KBM-7 (cell line): ENCODE measurements around the gene ZNF80.
"Not testable (repeated sequence)": the region's sequence is repeated elsewhere in the genome, so short reads cannot be mapped to it uniquely, and the experiment has no call there.

Experiments used
- DNase-seq: peaks from one replicate; pipeline ENCODE4 v3.0.0-alpha.2; 2015
- in situ Hi-C: fragments of 300-500 bp; cut with MboI; formaldehyde crosslinking; loops from 2 replicates; pipeline ENCODE4 v1.14.3; 2020; ENCODE audit warnings: low sequenced_read_pairs, low pct_unique_long_range_greater_than_20kb, mixed read lengths

The ZNF80 gene

DNA sequence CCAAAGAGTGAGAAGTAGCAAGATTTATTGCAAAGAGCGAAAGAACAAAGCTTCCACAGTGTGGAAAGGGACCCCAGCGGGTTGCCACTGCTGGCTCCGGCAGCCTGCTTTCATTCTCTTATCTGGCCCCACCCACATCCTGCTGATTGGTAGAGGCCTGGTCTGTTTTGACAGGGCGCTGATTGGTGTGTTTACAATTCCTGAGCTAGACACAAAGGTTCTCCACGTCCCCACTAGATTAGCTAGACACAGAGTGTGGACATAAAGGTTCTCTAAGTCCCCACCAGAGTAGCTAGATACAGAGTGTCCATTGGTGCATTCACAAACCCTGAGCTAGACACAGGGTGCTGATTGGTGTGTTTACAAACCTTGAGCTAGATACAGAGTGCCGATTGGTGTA, at the start of gene ZNF80:
ZNF80 (minus strand) TSS at position 101 of the 400 bp plus-strand sequence. CDS start 504 bp downstream, outside the sequence.
- in situ Hi-C loops, DNase-seq: not testable (repeated sequence)

DNA sequence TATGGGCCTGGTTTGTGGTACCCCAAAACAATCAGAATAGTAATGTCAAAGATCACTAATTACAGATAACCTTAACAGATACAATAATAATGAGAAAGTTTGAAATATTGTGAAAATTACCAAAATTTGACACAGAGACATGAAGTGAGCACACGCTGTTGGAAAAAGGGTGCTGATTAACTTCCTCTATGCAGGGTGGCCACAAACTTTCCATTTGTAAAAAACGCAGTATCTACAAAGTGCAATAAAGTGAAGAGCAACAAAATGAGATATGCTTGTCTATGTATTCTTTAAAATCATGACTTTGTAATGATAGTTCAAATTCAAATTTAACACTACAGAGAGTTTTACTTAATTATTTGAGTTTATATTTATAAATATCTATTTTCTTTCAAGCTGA, 48.9 kb upstream of the ZNF80 start:
- no peak for DNase-seq
- in situ Hi-C loops: no loop called here

DNA sequence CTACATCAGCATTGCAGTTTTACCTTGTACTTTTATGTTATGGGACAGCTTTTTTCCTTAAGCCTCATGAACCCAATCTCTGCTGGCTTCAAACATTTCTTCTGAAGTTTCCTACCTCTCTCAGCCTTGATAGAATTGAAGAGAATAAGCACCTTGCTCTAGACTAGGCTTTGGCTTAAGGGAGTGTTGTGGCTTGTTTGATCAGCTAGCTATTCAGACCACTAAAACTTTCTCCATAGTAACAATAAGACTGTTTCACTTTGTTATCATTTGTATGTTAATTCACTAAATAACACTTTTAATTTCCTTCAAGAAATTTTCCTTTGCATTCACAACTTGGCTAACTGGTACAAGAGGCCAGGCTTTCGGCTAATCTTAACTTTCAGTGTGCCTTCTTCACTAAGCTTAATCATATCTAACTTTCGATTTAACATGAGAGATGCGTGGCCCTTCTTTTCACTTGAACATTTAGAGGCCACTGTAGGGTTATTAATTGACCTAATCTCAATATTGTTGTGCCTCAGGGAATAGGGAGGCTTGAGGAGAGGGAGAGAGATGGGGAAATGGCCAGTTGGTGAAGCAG, 48.4 kb upstream of the ZNF80 start:
- DNase-seq: no peak
- in situ Hi-C loops: no loop called here

DNA sequence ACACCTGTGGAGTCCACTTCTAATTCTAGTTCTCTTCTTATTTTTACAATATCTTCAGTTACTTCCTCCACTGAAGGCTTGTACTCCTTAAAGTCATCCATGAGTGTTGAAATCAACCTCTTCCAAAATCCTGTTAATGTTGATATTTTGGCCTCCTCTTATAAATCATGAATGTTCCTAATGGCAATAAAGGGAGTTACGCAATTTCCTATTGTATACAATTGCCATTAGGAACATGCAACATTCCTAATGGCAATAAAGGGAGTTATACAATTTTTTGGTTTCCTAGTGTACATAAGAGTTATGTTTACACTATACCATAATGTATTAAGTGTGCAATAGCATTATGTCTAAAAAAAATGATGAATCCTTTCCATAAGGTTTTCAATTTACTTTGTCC, 47.3 kb upstream of the ZNF80 start:
- no peak for DNase-seq
- in situ Hi-C loops: no loop called here

DNA sequence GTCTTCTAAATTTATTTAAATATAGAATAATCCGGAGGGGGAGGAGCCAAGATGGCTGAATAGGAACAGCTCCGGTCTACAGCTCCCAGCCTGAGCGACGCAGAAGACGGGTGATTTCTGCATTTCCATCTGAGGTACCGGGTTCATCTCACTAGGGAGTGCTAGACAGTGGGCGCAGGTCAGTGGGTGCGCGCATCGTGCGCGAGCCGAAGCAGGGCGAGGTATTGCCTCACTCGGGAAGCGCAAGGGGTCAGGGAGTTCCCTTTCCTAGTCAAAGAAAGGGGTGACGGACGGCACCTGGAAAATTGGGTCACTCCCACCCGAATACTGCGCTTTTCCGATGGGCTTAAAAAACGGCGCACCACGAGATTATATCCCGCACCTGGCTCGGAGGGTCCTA, 39.5 kb upstream of the ZNF80 start:
- DNase-seq, in situ Hi-C loops: not testable (repeated sequence)

DNA sequence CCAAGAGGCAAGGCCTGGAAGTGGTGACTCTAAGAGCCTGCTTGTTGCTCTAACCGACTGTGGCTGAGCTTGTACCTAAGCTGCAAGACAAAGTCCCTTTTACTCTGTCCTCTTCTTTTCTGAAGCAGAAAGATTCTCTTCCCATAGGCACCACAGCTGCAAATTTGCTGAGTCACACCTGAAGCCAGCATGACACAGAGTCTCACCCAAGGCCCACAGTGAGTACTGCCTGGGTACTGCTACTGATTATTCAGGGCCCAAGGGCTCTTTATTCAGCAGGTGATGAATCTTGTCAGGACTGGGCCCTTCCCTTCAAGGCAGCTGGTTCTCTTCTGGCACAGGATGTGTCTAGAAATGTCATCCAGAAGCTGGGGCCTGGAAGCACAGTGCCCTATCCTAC, 37.6 kb upstream of the ZNF80 start:
- in situ Hi-C loops: no loop called here
- DNase-seq: no peak

DNA sequence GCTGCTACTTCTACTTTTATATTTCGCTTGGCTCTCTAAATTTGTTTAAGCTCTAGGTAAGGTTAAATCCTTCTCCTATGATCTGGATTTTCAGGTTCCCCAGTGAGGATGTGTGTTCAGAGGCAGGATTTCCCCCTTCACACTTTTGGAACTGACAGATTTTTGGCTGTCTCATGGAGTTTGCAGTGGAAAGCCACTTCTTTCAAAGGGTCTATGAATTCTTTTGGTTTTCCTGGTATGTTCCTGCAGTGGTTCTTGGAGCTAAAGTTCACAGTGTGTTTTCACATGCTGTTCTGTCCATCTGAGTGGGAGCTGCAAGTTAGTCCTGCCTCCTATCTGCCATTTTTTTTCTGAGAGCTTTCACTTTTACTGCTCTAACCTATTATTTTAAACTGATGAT, 34.9 kb upstream of the ZNF80 start:
- in situ Hi-C loops: no loop called here
- DNase-seq: no peak

DNA sequence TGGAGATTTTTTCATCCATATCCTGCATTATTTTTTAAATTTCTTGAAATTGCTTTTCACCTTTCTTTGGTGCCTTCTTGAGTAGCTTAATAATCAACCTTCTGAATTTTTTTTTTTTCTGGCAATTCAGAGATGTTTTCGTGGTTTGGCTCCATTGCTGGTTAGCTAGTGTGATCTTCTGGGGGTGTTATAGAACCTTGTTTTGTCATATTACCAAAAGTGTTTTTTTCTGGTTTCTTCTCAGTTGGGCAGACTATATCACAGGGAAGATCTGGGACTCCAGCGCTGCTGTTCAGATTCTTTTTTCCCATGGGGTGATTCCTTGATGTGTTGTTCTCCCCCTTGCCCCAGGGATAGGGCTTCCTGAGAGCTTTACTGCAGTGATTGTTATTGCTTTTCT, 32.6 kb upstream of the ZNF80 start:
- in situ Hi-C loops: no loop called here
- no peak for DNase-seq

DNA sequence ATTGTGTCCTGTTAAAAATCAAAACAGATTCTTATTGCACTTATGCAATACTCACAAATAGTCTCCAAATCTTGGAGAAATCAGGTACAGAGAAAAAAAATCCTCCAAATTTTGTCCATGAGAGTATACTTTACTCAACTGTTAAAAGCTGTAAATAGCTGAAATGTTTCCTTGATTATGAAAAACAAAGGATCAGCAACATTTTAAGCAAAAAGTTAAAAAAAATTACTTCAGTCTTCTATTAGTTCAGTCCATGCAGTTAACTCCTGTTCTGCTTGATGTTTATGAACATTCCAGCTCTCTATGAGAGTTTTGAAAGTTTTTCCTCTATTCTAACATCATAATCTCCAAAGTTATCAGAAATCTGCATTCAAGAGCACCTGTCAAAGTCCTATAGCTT, 22.8 kb upstream of the ZNF80 start:
- in situ Hi-C loops: no loop called here
- DNase-seq: no peak

DNA sequence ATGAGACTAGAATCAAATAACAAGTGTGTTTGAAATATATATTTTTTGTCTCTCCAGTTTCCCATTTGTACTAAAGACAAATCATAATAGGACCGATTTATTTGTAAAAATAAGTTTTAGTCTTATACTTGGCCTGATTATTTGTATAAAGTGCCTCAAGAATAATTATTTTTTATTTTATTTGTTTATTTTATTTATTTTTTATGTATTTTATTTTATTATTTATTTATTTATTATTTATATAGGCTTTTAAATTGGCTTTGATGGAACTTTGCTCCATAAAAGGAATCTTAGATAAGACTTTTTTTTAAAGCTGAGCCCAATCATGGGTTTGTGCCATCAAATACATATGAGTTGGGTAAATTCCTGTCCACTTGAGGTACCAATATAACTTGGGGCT, 22.2 kb upstream of the ZNF80 start:
- no peak for DNase-seq
- in situ Hi-C loops: no loop called here

DNA sequence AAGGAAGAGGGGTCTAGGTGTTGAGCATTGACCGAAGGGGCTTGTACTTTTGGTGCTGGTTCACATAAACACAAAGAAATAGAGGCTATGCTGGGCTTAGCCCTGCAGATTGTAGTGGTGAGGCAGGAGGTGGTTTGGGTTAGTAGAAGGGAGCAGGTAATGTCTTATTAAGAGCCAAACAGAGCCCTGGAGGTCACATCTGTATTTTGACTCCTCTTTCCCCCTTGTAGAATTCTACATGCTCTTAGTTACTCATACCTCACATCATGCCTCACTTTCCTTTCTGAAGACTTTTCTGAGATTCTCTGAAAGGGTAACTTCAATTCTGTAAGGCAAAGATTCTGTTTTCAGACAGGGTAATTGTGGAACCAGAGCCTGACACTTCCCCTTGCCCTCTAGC, 16.1 kb upstream of the ZNF80 start:
- in situ Hi-C loops: no loop called here
- DNase-seq: no peak

DNA sequence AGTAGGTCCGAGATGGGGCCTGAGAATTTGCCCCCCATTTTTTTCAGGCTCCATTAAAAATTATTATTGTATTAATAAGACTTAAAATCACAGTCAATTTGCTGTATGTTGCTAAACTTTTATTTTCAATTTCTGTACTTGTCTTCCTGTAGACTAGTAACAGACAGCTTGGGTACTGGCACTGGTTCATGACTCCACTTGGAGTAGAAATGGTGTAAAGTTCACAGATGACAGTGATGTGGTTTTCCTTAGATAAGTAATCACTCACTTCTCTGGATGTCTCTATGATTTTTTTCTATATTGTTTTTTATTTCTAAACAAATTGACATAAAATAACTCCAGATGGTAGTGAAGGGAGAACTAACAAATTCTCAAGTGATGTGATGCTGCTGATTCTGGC, 15.6 kb upstream of the ZNF80 start:
- no peak for DNase-seq
- in situ Hi-C loops: no loop called here

DNA sequence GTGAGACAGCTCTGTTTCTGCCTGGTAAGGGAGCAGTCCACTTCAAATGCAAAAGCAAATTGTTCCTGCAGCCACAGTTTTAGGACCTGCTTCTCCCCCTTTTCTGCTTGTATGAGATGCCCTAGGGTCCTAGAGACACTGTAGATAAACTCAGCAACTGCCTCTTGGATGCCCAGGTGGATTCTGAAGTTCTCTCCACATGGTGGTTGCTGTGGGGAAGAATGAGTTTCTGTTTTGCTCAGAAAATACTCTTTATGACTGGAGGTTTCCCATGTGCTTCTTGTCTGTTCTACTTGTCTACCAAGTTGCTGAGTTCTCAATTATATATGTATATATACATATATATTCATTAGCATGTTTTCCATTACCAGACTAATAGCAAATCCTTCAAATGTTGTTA, 5.6 kb upstream of the ZNF80 start:
- in situ Hi-C loops: no loop called here
- DNase-seq: no peak

DNA sequence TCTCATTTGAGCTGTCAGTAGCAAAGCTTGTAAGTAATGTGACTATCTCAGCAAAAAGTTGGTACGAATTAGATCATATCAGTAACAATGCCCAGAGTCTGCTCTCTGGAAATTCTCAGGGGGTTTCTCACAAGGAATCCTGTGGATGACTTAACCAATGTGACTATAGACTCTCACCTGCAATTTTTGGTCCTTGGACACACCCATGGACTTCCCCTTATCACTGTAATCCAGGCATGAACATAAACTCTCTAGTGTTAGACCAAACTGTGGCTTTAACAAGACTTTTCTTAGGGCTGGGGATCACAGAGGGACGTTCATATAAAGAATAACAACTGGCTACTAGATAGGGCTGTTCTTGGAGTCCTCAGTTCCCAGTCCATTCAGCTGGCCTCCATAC, 3.9 kb upstream of the ZNF80 start:
- in situ Hi-C loops: no loop called here
- no peak for DNase-seq

DNA sequence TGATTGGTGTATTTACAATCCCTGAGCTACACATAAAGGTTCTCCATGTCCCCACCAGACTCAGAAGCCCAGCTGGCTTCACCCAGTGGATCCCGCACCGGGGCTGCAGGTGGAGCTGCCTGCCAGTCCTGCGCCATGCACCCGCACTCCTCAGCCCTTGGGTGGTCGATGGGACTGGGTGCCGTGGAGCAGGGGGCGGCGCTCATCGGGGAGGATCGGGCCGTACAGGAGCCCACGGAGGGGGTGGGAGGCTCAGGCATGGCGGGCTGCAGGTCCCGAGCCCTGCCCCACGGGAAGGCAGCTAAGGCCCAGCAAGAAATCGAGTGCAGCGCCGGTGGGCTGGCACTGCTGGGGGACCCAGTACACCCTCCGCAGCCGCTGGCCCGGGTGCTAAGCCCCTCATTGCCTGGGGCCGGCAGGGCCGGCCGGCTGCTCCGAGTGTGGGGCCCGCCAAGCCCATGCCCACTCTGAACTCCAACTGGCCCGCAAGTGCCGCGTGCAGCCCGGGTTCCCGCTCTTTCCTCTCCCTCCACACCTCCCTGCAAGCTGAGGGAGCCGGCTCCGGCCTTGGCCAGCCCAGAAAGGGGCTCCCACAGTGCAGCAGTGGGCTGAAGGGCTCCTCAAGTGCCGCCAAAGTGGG, 888 bp upstream of the ZNF80 start:
- DNase-seq, in situ Hi-C loops: not testable (repeated sequence)

DNA sequence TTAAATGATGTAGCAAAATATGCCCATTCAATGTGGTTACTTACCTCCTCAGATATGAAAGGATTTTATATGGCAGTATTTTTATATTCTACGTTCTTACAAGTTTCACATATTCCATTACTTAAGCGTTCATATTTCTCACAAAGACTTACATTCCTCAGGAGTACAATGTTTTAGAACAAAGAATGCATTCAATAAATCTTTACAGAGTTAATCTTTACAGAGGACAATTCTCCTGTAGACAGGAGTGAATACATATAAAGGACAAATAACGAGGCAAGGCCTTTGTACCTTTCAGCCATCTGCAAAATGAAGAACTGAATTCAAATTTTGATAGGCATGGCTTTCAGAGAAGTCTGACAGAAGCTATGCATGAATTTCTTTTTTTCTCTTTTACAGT, 1.9 kb downstream of the ZNF80 start:
- in situ Hi-C loops: no loop called here
- no peak for DNase-seq

DNA sequence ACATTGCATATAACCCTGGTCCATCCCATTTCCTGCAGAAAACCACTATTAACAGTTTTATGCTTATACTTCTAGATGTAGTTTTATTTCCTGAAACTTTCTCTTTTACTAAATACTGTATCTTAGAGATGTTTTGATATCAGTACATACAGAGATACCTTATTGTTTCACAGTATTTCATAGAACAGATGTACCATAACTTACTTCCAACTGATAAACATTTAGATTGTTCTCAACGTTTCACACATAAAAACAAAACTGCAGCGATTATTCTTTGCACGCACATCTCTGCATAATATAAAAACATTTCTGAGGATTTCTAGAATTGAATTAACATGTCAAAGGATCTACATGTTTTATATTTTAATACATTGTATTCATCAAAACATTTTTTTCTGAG, 2.6 kb downstream of the ZNF80 start:
- in situ Hi-C loops: no loop called here
- no peak for DNase-seq

DNA sequence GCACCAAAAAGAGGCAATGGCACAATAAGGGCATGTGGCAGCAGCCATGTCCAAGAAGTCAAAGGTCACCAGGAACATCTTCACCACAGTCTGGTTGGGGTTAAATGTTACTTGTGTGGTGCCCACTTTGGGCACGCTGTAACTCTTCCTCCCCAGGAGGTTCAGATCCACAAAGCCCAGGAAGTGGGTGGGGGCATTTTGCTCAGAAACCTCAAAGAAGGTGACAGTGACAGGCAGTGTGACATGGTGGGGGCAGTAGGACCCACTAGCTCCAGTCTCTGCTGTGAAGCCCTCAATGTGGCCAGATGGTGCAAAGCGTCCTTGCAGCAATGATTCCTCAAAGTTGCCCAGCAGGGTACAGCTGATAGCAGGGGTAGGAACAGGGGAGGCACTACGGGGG, 5.8 kb downstream of the ZNF80 start:
- DNase-seq: no peak
- in situ Hi-C loops: no loop called here

DNA sequence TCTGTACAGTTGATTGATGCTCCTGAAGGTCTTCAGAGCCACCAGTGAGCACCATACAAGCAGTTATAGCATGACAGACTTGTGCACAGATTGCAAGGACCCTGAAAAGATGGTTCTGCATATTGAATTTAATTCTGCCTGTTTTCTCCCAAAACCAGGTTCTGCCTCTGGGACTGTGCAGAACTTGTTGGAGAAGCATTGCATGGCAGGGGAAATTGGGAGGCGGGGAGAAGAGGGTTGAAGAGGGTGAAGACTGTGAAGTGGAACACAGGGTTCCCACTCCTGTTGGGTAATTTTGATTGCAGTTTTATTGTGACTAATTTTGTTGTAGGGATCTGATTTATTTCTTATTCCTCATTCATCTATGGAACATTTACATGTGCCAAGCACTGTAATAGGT, 10.3 kb downstream of the ZNF80 start:
- DNase-seq: no peak
- in situ Hi-C loops: no loop called here

DNA sequence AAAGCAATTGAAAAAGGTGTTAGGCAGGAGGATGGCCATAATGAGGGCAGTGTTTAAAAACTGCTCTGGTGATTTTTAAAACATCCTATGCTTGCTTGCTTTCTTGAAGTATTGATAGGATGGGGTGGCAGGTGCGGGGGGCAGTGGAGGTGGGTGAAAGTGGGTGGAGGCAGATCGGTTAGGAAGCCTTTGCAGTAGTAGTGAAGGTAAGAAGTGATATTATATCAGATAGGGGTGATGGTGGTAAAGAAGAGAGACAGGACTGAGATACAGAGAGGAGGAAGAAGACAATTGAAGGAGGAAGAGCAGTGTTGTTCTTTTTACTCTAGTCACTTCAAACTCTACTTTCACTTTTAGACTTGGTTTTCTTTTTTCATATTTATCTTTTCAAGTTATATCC, 11.1 kb downstream of the ZNF80 start:
- in situ Hi-C loops: no loop called here
- DNase-seq: no peak

DNA sequence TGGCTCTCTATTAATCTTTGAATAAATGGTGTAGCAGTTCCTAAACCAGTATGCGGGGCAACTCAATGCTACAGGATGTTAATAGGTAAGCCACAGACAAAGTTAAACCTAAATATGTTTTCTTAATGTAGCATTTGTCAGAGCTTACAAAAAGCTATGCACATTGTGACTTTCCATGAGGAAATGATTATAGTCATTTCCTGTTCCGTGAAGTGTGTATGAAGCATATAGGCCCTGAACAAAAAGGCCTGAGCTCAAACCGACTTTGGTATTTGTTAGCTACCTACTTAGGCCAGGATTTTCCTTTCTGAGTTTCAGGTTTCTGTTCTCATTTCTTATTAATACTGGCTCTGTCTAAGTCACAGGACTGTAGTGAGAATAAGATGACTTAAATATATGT, 14.2 kb downstream of the ZNF80 start:
- no peak for DNase-seq
- in situ Hi-C loops: no loop called here
